B cell (primary cell): ENCODE data around the gene AHNAK. TPM values are rescaled to one million over a fixed set of nuclear protein-coding genes. Genes with fewer than 3 reads are reported as not detected.

Source experiments
- ATAC-seq: fragments of 200-7000 bp; cut with Tn5 transposase; one replicate; pipeline ENCODE4 v1.10.0; 2021; ENCODE audit warnings: low read depth, mild to moderate bottlenecking, moderate number of reproducible peaks, moderate library complexity
- CTCF ChIA-PET: fragments of 350-600 bp; sonication (Branson Sonifier 250); formaldehyde crosslinking; loops from one replicate; lab custom pipeline; 2021; ENCODE audit warnings: antibody characterized with exemption, inconsistent platforms; lab: Charles Lee
- POLR2A ChIA-PET: fragments of 350-600 bp; sonication (Branson Sonifier 250); formaldehyde crosslinking; loops from one replicate; lab custom pipeline; 2021; ENCODE audit warnings: antibody characterized with exemption; lab: Charles Lee
- DNase-seq: peaks from one replicate; pipeline ENCODE4 v3.0.0; 2013
- H2AFZ ChIP-seq: 2 replicates; pipeline ENCODE4 v1.6.1; 2012; ENCODE audit warnings: mild to moderate bottlenecking, low read depth, low read length; ENCODE audit not compliant: insufficient read depth, poor library complexity, severe bottlenecking
- H3K27ac ChIP-seq, 2 donors: 1 replicate in 1 of 2; 2 replicates in 1 of 2; pipeline ENCODE4 v1.5.1; 2012 to 2013; ENCODE audit warnings: low read length in 2 of 2, mild to moderate bottlenecking in 2 of 2, moderate library complexity in 1 of 2
- H3K27me3 ChIP-seq, 4 experiments: fragments of 200-600 bp in 1 of 4; sonication (generic) in 1 of 4; replicated peaks in 1 of 4; 1 replicate in 2 of 4; 2 replicates in 2 of 4; pipeline versions ENCODE4 v1.6.1 to v1.7.0; 2013 to 2016; ENCODE audit warnings: low read length in 3 of 4, mild to moderate bottlenecking in 2 of 4, mixed read lengths in 1 of 4, moderate library complexity in 1 of 4; ENCODE audit not compliant: insufficient read depth in 4 of 4, control insufficient read depth in 3 of 4; ENCODE audit errors: control extremely low read depth in 1 of 4
- H3K36me3 ChIP-seq, 2 experiments: replicated peaks in 1 of 2; 1 replicate in 1 of 2; 2 replicates in 1 of 2; pipeline versions ENCODE4 v1.6.1 to v1.7.1; 2013; ENCODE audit warnings: low read length in 1 of 2; ENCODE audit not compliant: insufficient read depth in 2 of 2, control insufficient read depth in 1 of 2; ENCODE audit errors: control extremely low read depth in 1 of 2, extremely low read depth in 1 of 2
- H3K4me1 ChIP-seq, 2 donors: fragments of 200-600 bp in 1 of 2; sonication (generic) in 1 of 2; 1 replicate in 1 of 2; 2 replicates in 1 of 2; pipeline versions ENCODE4 v1.5.1 to v1.6.1; 2013 to 2017; ENCODE audit warnings: low read length in 2 of 2; ENCODE audit not compliant: control insufficient read depth in 2 of 2, insufficient read depth in 2 of 2
- H3K4me2 ChIP-seq: replicated peaks from 2 replicates; pipeline ENCODE3; 2012; ENCODE audit warnings: mild to moderate bottlenecking, low read depth, low read length; ENCODE audit not compliant: poor library complexity, severe bottlenecking
- H3K4me3 ChIP-seq, 5 experiments: fragments of 200-600 bp in 1 of 5; sonication (generic) in 1 of 5; 1 replicate in 3 of 5; 2 replicates in 2 of 5; pipeline versions ENCODE4 v1.5.1 to v1.7.0; 2011 to 2016; ENCODE audit warnings: low read length in 4 of 5, mild to moderate bottlenecking in 4 of 5, low read depth in 2 of 5, control low read depth in 1 of 5, moderate library complexity in 1 of 5; ENCODE audit not compliant: insufficient read depth in 1 of 5; ENCODE audit errors: control extremely low read depth in 1 of 5, extremely low read depth in 1 of 5
- H3K79me2 ChIP-seq: fragments of 200-600 bp; sonication (generic); one replicate; pipeline ENCODE4 v1.6.0; 2016; ENCODE audit warnings: low read length; ENCODE audit not compliant: control insufficient read depth, insufficient read depth
- H3K9ac ChIP-seq: fragments of 200-600 bp; sonication (generic); 2 replicates; pipeline ENCODE4 v1.6.1; 2017; ENCODE audit warnings: mild to moderate bottlenecking, low read length, moderate library complexity
- H3K9me3 ChIP-seq, 3 donors: one replicate each; pipeline versions ENCODE4 v1.6.1 to v1.7.1; 2013; ENCODE audit warnings: low read length in 2 of 3; ENCODE audit not compliant: control insufficient read depth in 2 of 3, insufficient read depth in 1 of 3; ENCODE audit errors: control extremely low read depth in 1 of 3
- H4K20me1 ChIP-seq: 2 replicates; pipeline ENCODE4 v1.6.0; 2012; ENCODE audit warnings: mild to moderate bottlenecking, low read length; ENCODE audit not compliant: insufficient read depth, control insufficient read depth, poor library complexity, severe bottlenecking
- H3K27ac Mint-ChIP-seq: one replicate; pipeline ENCODE4 v1.8.0; 2021; ENCODE audit warnings: mixed read lengths
- H3K27me3 Mint-ChIP-seq: one replicate; pipeline ENCODE4 v1.8.0; 2021; ENCODE audit warnings: mixed read lengths
- H3K4me1 Mint-ChIP-seq: one replicate; pipeline ENCODE4 v1.8.0; 2021; ENCODE audit warnings: mixed read lengths
- H3K4me3 Mint-ChIP-seq: one replicate; pipeline ENCODE4 v1.8.0; 2021; ENCODE audit warnings: mixed read lengths
- H3K9me3 Mint-ChIP-seq: one replicate; pipeline ENCODE4 v1.8.0; 2022; ENCODE audit warnings: mixed read lengths; ENCODE audit not compliant: insufficient read depth
- EZH2 ChIP-seq: IDR thresholded peaks from 2 replicates; pipeline ENCODE4 v1.6.1; 2012; ENCODE audit warnings: borderline replicate concordance, low read depth, mild to moderate bottlenecking, moderate library complexity, low read length; ENCODE audit not compliant: insufficient read depth, poor library complexity, severe bottlenecking
- WGBS: methylation state at CpG from one replicate; pipeline ENCODE4 v1.1.5; 2013; ENCODE audit warnings: missing lambda C conversion rate; ENCODE audit not compliant: insufficient coverage; 5-methylcytosine and 5-hydroxymethylcytosine counted together
- intact Hi-C: fragments of 100-400 bp; cut with micrococcal nuclease; formaldehyde crosslinking; loops from one replicate; pipeline ENCODE4 v1.10.0; 2022
- polyA plus RNA-seq: library from polyadenylated mRNA; depleted of rRNA; stranded (reverse); fragments of >200 nt; gene quantifications from 2 replicates; pipeline ENCODE4 v1.2.3, GENCODE V29; 2012
- total RNA-seq, 2 donors: library from RNA; stranded (reverse); fragments of 120-200 nt in 1 of 2; gene quantifications; 1 replicate in 1 of 2; 2 replicates in 1 of 2; pipeline versions ENCODE4 v1.2.3 to v1.2.4, GENCODE V29; 2013 to 2022
- TF ChIP-seq, protein P1 (sequence below): fragments of 200-600 bp; IDR thresholded peaks from one replicate; pipeline ENCODE4 v1.8.0; 2022; ENCODE audit warnings: antibody characterized with exemption, mild to moderate bottlenecking

The AHNAK gene
- total and polyA plus RNA-seq, 2 donors (not counting 1 experiment from before 2014, with no cell fraction given): 63.7 to 229 TPM

GRCh38 chr11:62504158-62504973 is 42.2 kb downstream of the AHNAK start:
- POLR2A ChIA-PET: no interaction called here
- no peak for ATAC-seq

More at GRCh38 chr11:62504158-62504973, 42.2 kb downstream of the AHNAK start:
- Histone ChIP-seq H2AFZ (no peak overlapping the region), H4K20me1 (no peaks in the 10 kb centered on the region), H3K4me1 (peaks cover 4 to 11% of the 10 kb centered on the region in 2 donors), H3K27ac (no peak overlapping the region), H3K36me3 (no peaks in the 10 kb centered on the region), H3K9ac (no peak overlapping the region), H3K79me2 (no peaks in the 10 kb centered on the region), H3K9me3 (no peaks in the 10 kb centered on the region), H3K27me3 (peaks cover 0 to 13% (median 3%) of the 10 kb centered on the region in 4 experiments), H3K4me2 (no peak overlapping the region), H3K4me3 (no peak overlapping the region)
- CTCF ChIA-PET: interaction anchor here (1.6 kb wide), 1 partner anchor 80 kb away, joined by 6 read pairs; no protein-coding TSS in a partner anchor
- DNase-seq: no peak
- H3K9me3 Mint-ChIP-seq: no peaks in the 10 kb centered on the region
- intact Hi-C loops: no loop called here
- H3K27me3 Mint-ChIP-seq: peaks cover 25% of the 10 kb centered on the region
- peaks cover 12% of the 10 kb centered on the region for H3K4me1 Mint-ChIP-seq
- no peak for TF ChIP-seq EZH2
- TF ChIP-seq, protein P1, sequence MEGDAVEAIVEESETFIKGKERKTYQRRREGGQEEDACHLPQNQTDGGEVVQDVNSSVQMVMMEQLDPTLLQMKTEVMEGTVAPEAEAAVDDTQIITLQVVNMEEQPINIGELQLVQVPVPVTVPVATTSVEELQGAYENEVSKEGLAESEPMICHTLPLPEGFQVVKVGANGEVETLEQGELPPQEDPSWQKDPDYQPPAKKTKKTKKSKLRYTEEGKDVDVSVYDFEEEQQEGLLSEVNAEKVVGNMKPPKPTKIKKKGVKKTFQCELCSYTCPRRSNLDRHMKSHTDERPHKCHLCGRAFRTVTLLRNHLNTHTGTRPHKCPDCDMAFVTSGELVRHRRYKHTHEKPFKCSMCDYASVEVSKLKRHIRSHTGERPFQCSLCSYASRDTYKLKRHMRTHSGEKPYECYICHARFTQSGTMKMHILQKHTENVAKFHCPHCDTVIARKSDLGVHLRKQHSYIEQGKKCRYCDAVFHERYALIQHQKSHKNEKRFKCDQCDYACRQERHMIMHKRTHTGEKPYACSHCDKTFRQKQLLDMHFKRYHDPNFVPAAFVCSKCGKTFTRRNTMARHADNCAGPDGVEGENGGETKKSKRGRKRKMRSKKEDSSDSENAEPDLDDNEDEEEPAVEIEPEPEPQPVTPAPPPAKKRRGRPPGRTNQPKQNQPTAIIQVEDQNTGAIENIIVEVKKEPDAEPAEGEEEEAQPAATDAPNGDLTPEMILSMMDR: no peak
- H3K27ac Mint-ChIP-seq: no peak overlapping the region
- no peak overlapping the region for H3K4me3 Mint-ChIP-seq
- WGBS: 95% methylated on average over 12 of the region's 15 CpGs
